ENCODE data around the gene HES5. TPM values are rescaled to one million over a fixed set of nuclear protein-coding genes. Genes with fewer than 3 reads are reported as not detected.

The HES5 gene
- total and polyA plus RNA-seq, 2 of the 13 experiments (the other 11 are each of a cell fraction or from before 2014, with no cell fraction given): not detected

GRCh38 chr1:2528016-2528415 lies 2.0 kb downstream of the HES5 start:
- intact Hi-C loops (cut with micrococcal nuclease; ENCODE audit: unreplicated experiment) (no loop called here), in situ Hi-C loops (cut with HindIII; ENCODE audit: extremely low pct_ligation_motif_present, low pct_unique_long_range_greater_than_20kb) (no loop called here)
- Histone ChIP-seq H4K20me1 (ENCODE audit: insufficient read depth, low read length) (peaks cover 23% of the 10 kb centered on the region), H3K9me3 (ENCODE audit: low read length) (no peaks in the 10 kb centered on the region), H3K4me2 (ENCODE audit: low read depth, low read length) (peak overlapping the region; percentile 87), H3K9ac (ENCODE audit: insufficient read depth, low read depth, low read length) (no peak overlapping the region), H3K27me3 (ENCODE audit: control insufficient read depth in 1 of 2, insufficient read depth in 2 of 2, low read length in 2 of 2) (peaks cover 14 to 55% of the 10 kb centered on the region in 2 experiments), H2AFZ (ENCODE audit: low read length) (no peak overlapping the region), H3K36me3 (replicated peaks in 1 of 2; ENCODE audit: control insufficient read depth in 1 of 2, insufficient read depth in 2 of 2, low read length in 2 of 2) (0 out of 5 replicates have a peak, but pooled peaks cover 0 to 1% of the 10 kb centered on the region in 2 experiments), H3K27ac (ENCODE audit: extremely low read length, insufficient read depth, low read length) (no peak overlapping the region), H3K4me3 (replicated peaks in 1 of 3; ENCODE audit: insufficient read depth in 1 of 3, low read depth in 2 of 3, low read length in 3 of 3) (no peak overlapping the region), H3K4me1 (ENCODE audit: insufficient read depth, low read length) (peaks cover 55% of the 10 kb centered on the region), H3K79me2 (ENCODE audit: insufficient read depth, low read length) (peaks cover 30% of the 10 kb centered on the region)
- ATAC-seq (no peak), DNase-seq (ENCODE audit: low spot score) (no peak), FAIRE-seq (no peak)
- BruUV-seq (replicated peaks): no TSS peak
- CTCF ChIA-PET (ENCODE audit: low intra/inter-chr PET ratio, low total read pairs): interaction anchor here (1.9 kb wide), 1 partner anchor 20 kb away, joined by 9 read pairs; no protein-coding TSS in a partner anchor
- 33% methylated on average over 8 of the region's 12 CpGs for WGBS (ENCODE audit: low lambda C conversion rate)
- TF ChIP-seq CERS6 (CRISPR knock-in tag; IDR thresholded peaks at IDR 0.05): 0 out of 2 replicates have a peak, but pooled peaks have one; percentile 47
- no peak for TF ChIP-seq EEA1 (CRISPR knock-in tag; IDR thresholded peaks at IDR 0.05; ENCODE audit: borderline replicate concordance)
- TF ChIP-seq THAP11 (CRISPR knock-in tag; IDR thresholded peaks at IDR 0.05): 0 out of 2 replicates have a peak, but pooled peaks have one; percentile 2
- 0 out of 2 replicates have a peak, but pooled peaks have one; percentile 46 for TF ChIP-seq HNRNPL (IDR thresholded peaks at IDR 0.05; ENCODE audit: low read depth, low read length)
- POLR2A ChIA-PET: interaction anchor here (3.6 to 3.9 kb wide), 2 partner anchors 18 to 115 kb away, joined by 16 to 38 read pairs; partner anchors contain the start of gene PEX10

GRCh38 chr1:2527556-2527860 lies 2.6 kb downstream of the HES5 start:
- peaks cover 60% of the 10 kb centered on the region for H3K4me1 ChIP-seq (ENCODE audit: insufficient read depth, low read length)
- WGBS (ENCODE audit: low lambda C conversion rate): no CpG with 5 or more reads among the region's 4 CpGs
- in situ Hi-C loops (cut with HindIII; ENCODE audit: extremely low pct_ligation_motif_present, low pct_unique_long_range_greater_than_20kb): no loop called here

More at GRCh38 chr1:2527556-2527860, 2.6 kb downstream of the HES5 start:
- H3K27ac ChIP-seq (ENCODE audit: extremely low read length, insufficient read depth, low read length): no peak overlapping the region
- no peak overlapping the region for H3K4me2 ChIP-seq (ENCODE audit: low read depth, low read length)
- peaks cover 35% of the 10 kb centered on the region for H3K79me2 ChIP-seq (ENCODE audit: insufficient read depth, low read length)
- no peak overlapping the region for H2AFZ ChIP-seq (ENCODE audit: low read length)
- H3K9ac ChIP-seq (ENCODE audit: insufficient read depth, low read depth, low read length): no peak overlapping the region
- peaks cover 0 to 1% of the 10 kb centered on the region in 2 experiments; a peak in 1 of 5 replicates for H3K36me3 ChIP-seq (replicated peaks in 1 of 2; ENCODE audit: control insufficient read depth in 1 of 2, insufficient read depth in 2 of 2, low read length in 2 of 2)
- BruUV-seq (replicated peaks): no TSS peak
- H4K20me1 ChIP-seq (ENCODE audit: insufficient read depth, low read length): peaks cover 26% of the 10 kb centered on the region
- peaks cover 14 to 50% of the 10 kb centered on the region in 2 experiments for H3K27me3 ChIP-seq (ENCODE audit: control insufficient read depth in 1 of 2, insufficient read depth in 2 of 2, low read length in 2 of 2)
- intact Hi-C loops (cut with micrococcal nuclease; ENCODE audit: unreplicated experiment): loop anchor here (2.0 kb wide), 1 partner anchor 19 kb away; no protein-coding TSS in a partner anchor
- CTCF ChIA-PET (ENCODE audit: low intra/inter-chr PET ratio, low total read pairs): no interaction called here
- POLR2A ChIA-PET: interaction anchor here (3.6 to 3.9 kb wide), 2 partner anchors 19 to 114 kb away, joined by 16 to 38 read pairs; partner anchors contain the start of gene PEX10
- H3K9me3 ChIP-seq (ENCODE audit: low read length): no peaks in the 10 kb centered on the region
- ATAC-seq (no peak), FAIRE-seq (no peak), DNase-seq (ENCODE audit: low spot score) (no peak)
- peak; percentile 25; the same call in 1 of the 2 replicates for TF ChIP-seq HDAC1 (CRISPR knock-in tag; IDR thresholded peaks at IDR 0.05)
- 0 out of 2 replicates have a peak, but pooled peaks have one; percentile 8 for TF ChIP-seq HNRNPL (IDR thresholded peaks at IDR 0.05; ENCODE audit: low read depth, low read length)
- TF ChIP-seq NBN (conservative IDR thresholded peaks at IDR 0.05): no peak
- no peak for TF ChIP-seq IKZF1 (IDR thresholded peaks at IDR 0.05)
- H3K4me3 ChIP-seq (replicated peaks in 1 of 3; ENCODE audit: insufficient read depth in 1 of 3, low read depth in 2 of 3, low read length in 3 of 3): peak overlapping the region in 1 of 3 experiments; percentile 96; a peak in 1 of 6 replicates

Measured in HepG2 (cell line).